GM12891 (cell line): Measurements from ENCODE around the gene MROH2A.

Experiments
- POLR2A ChIP-seq: IDR thresholded peaks from 2 replicates; pipeline ENCODE4 v1.6.1; 2011; ENCODE audit warnings: low read depth, low read length, control low read depth
- POLR2AphosphoS5 ChIP-seq: IDR thresholded peaks from 2 replicates; pipeline ENCODE4 v1.6.1; 2011; ENCODE audit warnings: low read depth, low read length, control low read depth
- POU2F2 ChIP-seq: IDR thresholded peaks from 2 replicates; pipeline ENCODE4 v1.6.1; 2011; ENCODE audit warnings: low read depth, mild to moderate bottlenecking, control low read depth, low read length, moderate library complexity

DNA sequence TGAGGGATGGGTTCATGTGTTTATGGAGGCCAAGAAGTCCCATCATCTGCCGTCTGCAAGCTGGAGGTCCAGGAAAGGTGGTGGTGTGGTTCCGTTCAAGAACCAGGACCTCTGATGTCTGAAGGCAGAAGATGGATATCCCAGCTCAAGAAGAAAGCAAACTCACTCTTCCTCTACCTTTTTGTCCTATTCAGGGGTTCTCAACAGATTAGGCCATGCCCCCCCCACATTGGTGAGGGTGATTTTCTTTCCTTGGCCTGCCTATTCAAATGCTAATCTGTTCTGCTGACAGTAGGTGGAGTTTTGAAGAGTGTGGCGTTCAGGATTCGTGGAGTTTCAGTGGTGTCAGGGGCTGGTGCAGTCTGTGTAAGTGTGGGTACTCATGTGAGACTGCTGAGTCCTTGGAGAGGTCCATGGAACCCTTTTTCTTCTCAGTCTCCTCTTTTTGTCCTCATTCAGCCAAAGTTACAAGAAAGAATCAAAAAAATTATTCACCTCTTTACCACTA, 84.2 kb downstream of the MROH2A start:
- TF ChIP-seq POLR2A (no peak), POLR2AphosphoS5 (no peak), POU2F2 (no peak)
